WTC11 (cell line): ENCODE measurements around the gene PDS5A. TPM values are rescaled to one million over a fixed set of nuclear protein-coding genes. Genes with fewer than 3 reads are reported as not detected.
A peak's percentile ranks its signal among the peaks of the same experiment; 100 is the strongest.

ENCODE experiments used
- ATAC-seq: fragments of 200-7000 bp; cut with Tn5 transposase; 2 replicates; pipeline ENCODE4 v1.10.0; 2021; ENCODE audit warnings: mild to moderate bottlenecking, moderate library complexity
- Bru-seq: library from RNA; stranded (reverse); fragments of 400-500 nt; gene quantifications from one replicate; lab custom pipeline; 2021; lab: Mats Ljungman, UMichigan
- CTCF ChIA-PET: fragments of 300-600 bp; sonication (Branson Sonifier 250); formaldehyde crosslinking; loops from one replicate; lab custom pipeline; 2021; ENCODE audit warnings: antibody characterized with exemption; lab: Charles Lee
- POLR2A ChIA-PET: fragments of 350-600 bp; sonication (Branson Sonifier 250); formaldehyde crosslinking; loops from one replicate; lab custom pipeline; 2021; ENCODE audit warnings: antibody characterized with exemption; lab: Charles Lee
- DNase-seq: peaks from one replicate; pipeline ENCODE4 v3.0.0; 2021; ENCODE audit warnings: low spot score
- H3K27ac Mint-ChIP-seq: 2 replicates; pipeline ENCODE4 v1.8.0; 2021; ENCODE audit warnings: mixed read lengths
- H3K27me3 Mint-ChIP-seq: 2 replicates; pipeline ENCODE4 v1.8.0; 2021; ENCODE audit warnings: low read depth, mild to moderate bottlenecking, moderate library complexity, mixed read lengths
- H3K36me3 Mint-ChIP-seq: 2 replicates; pipeline ENCODE4 v1.8.0; 2021; ENCODE audit warnings: mixed read lengths
- H3K4me1 Mint-ChIP-seq: 2 replicates; pipeline ENCODE4 v1.8.0; 2022; ENCODE audit warnings: mixed read lengths
- H3K4me3 Mint-ChIP-seq: 2 replicates; pipeline ENCODE4 v1.8.0; 2021; ENCODE audit warnings: mild to moderate bottlenecking, moderate library complexity, mixed read lengths
- H3K9me3 Mint-ChIP-seq: 2 replicates; pipeline ENCODE4 v1.8.0; 2021; ENCODE audit warnings: mixed read lengths
- CREB1 ChIP-seq: sonication (generic); formaldehyde crosslinking; IDR thresholded peaks from 2 replicates; pipeline ENCODE4 v1.8.0; 2023; ENCODE audit warnings: mild to moderate bottlenecking, missing genetic modification reagents
- ELF4 ChIP-seq: sonication (generic); formaldehyde crosslinking; IDR thresholded peaks from 2 replicates; pipeline ENCODE4 v1.8.1; 2022; ENCODE audit warnings: low read depth, mild to moderate bottlenecking, moderate library complexity, missing genetic modification reagents
- EMX1 ChIP-seq: fragments of 250-450 bp; sonication (Bioruptor Pico); IDR thresholded peaks from 2 replicates; pipeline ENCODE4 v1.8.0; 2021; ENCODE audit warnings: mild to moderate bottlenecking
- FOXK1 ChIP-seq: sonication (generic); formaldehyde crosslinking; IDR thresholded peaks from 2 replicates; pipeline ENCODE4 v1.8.0; 2022; ENCODE audit warnings: mild to moderate bottlenecking, moderate library complexity, missing genetic modification reagents
- HMGA2 ChIP-seq: fragments of 250-450 bp; sonication (Bioruptor Pico); IDR thresholded peaks from 2 replicates; pipeline ENCODE4 v1.4.0; 2021; ENCODE audit warnings: mild to moderate bottlenecking, moderate library complexity
- NFYB ChIP-seq: sonication (generic); formaldehyde crosslinking; conservative IDR thresholded peaks from 2 replicates; pipeline ENCODE4 v1.8.0; 2022; ENCODE audit warnings: low read depth, missing genetic modification reagents
- NR1H2 ChIP-seq: sonication (generic); formaldehyde crosslinking; IDR thresholded peaks from 2 replicates; pipeline ENCODE4 v1.9.0; 2021; ENCODE audit warnings: mild to moderate bottlenecking, moderate library complexity, missing genetic modification reagents
- PRRX2 ChIP-seq: fragments of 250-450 bp; sonication (Bioruptor Pico); IDR thresholded peaks from 2 replicates; pipeline ENCODE4 v1.8.0; 2021; ENCODE audit warnings: mild to moderate bottlenecking
- SMAD3 ChIP-seq: sonication (generic); formaldehyde crosslinking; IDR thresholded peaks from 2 replicates; pipeline ENCODE4 v1.8.0; 2022; ENCODE audit warnings: missing genetic modification reagents, mild to moderate bottlenecking, borderline replicate concordance
- SOX15 ChIP-seq: fragments of 250-450 bp; sonication (Bioruptor Pico); IDR thresholded peaks from 2 replicates; pipeline ENCODE4 v1.9.0; 2021; ENCODE audit warnings: mild to moderate bottlenecking
- TP53 ChIP-seq: sonication (generic); formaldehyde crosslinking; IDR thresholded peaks from 2 replicates; pipeline ENCODE4 v1.8.1; 2023; ENCODE audit warnings: mild to moderate bottlenecking, missing genetic modification reagents
- ZBTB21 ChIP-seq: sonication (generic); formaldehyde crosslinking; IDR thresholded peaks from 2 replicates; pipeline ENCODE4 v1.8.1; 2023; ENCODE audit warnings: mild to moderate bottlenecking, missing genetic modification reagents, borderline replicate concordance
- ZNF121 ChIP-seq: sonication (generic); formaldehyde crosslinking; IDR thresholded peaks from 2 replicates; pipeline ENCODE4 v1.8.0; 2023; ENCODE audit warnings: missing genetic modification reagents
- ZNF317 ChIP-seq: sonication (generic); formaldehyde crosslinking; IDR thresholded peaks from 2 replicates; pipeline ENCODE4 v1.8.1; 2023; ENCODE audit warnings: low read depth, mild to moderate bottlenecking, moderate library complexity, missing genetic modification reagents, borderline replicate concordance
- ZNF423 ChIP-seq: fragments of 250-450 bp; sonication (Bioruptor Pico); IDR thresholded peaks from 2 replicates; pipeline ENCODE4 v2.1.2; 2022; ENCODE audit warnings: mild to moderate bottlenecking, moderate library complexity
- long read RNA-seq, 3 experiments: library from RNA in 1 of 3; library from capped mRNA in 1 of 3; library from polyadenylated mRNA in 1 of 3; unstranded in 2 of 3; stranded (forward) in 1 of 3; transcript quantifications; one replicate each; pipeline ENCODE4 v2.0.0, GENCODE V29; 2021
- total RNA-seq: library from RNA; stranded (reverse); gene quantifications from 3 replicates; pipeline ENCODE4 v1.2.3, GENCODE V29; 2021
- TF ChIP-seq, protein P1 (sequence below): sonication (generic); formaldehyde crosslinking; conservative IDR thresholded peaks from 2 replicates; pipeline ENCODE4 v1.8.1; 2022; ENCODE audit warnings: mild to moderate bottlenecking, missing genetic modification reagents
- TF ChIP-seq, protein P2 (sequence below): sonication (generic); formaldehyde crosslinking; IDR thresholded peaks from 2 replicates; pipeline ENCODE4 v1.8.0; 2022; ENCODE audit warnings: mild to moderate bottlenecking, missing genetic modification reagents
- TF ChIP-seq, protein P3 (sequence below): fragments of 250-450 bp; sonication (Bioruptor Pico); IDR thresholded peaks from 2 replicates; pipeline ENCODE4 v1.8.0; 2021; ENCODE audit warnings: mild to moderate bottlenecking
- TF ChIP-seq, protein P4 (sequence below): sonication (generic); formaldehyde crosslinking; IDR thresholded peaks from 2 replicates; pipeline ENCODE4 v1.8.0; 2022; ENCODE audit warnings: mild to moderate bottlenecking, missing genetic modification reagents
- TF ChIP-seq, protein P5 (sequence below): fragments of 250-450 bp; sonication (Bioruptor Pico); IDR thresholded peaks from 2 replicates; pipeline ENCODE4 v1.9.0; 2021; ENCODE audit warnings: mild to moderate bottlenecking
- TF ChIP-seq, protein P6 (sequence below): sonication (generic); formaldehyde crosslinking; IDR thresholded peaks from 2 replicates; pipeline ENCODE4 v1.8.0; 2022; ENCODE audit warnings: mild to moderate bottlenecking, missing genetic modification reagents
- TF ChIP-seq, protein P7 (sequence below): sonication (generic); formaldehyde crosslinking; IDR thresholded peaks from 2 replicates; pipeline ENCODE4 v1.8.0; 2022; ENCODE audit warnings: mild to moderate bottlenecking, missing genetic modification reagents

PDS5A gene, protein sequence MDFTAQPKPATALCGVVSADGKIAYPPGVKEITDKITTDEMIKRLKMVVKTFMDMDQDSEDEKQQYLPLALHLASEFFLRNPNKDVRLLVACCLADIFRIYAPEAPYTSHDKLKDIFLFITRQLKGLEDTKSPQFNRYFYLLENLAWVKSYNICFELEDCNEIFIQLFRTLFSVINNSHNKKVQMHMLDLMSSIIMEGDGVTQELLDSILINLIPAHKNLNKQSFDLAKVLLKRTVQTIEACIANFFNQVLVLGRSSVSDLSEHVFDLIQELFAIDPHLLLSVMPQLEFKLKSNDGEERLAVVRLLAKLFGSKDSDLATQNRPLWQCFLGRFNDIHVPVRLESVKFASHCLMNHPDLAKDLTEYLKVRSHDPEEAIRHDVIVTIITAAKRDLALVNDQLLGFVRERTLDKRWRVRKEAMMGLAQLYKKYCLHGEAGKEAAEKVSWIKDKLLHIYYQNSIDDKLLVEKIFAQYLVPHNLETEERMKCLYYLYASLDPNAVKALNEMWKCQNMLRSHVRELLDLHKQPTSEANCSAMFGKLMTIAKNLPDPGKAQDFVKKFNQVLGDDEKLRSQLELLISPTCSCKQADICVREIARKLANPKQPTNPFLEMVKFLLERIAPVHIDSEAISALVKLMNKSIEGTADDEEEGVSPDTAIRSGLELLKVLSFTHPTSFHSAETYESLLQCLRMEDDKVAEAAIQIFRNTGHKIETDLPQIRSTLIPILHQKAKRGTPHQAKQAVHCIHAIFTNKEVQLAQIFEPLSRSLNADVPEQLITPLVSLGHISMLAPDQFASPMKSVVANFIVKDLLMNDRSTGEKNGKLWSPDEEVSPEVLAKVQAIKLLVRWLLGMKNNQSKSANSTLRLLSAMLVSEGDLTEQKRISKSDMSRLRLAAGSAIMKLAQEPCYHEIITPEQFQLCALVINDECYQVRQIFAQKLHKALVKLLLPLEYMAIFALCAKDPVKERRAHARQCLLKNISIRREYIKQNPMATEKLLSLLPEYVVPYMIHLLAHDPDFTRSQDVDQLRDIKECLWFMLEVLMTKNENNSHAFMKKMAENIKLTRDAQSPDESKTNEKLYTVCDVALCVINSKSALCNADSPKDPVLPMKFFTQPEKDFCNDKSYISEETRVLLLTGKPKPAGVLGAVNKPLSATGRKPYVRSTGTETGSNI (N-terminal part only)
- total RNA-seq (61.7 to 64.6 TPM (median 63.0 TPM) in 3 replicates), Bru-seq, nascent RNA (percentile 84 among the genes with signal in this experiment)
- long read RNA-seq, experiment 1, full-length matches to known transcripts: 215 of 395 reads
- long read RNA-seq, experiment 1, partial matches to known transcripts: 101 of 395 reads
- long read RNA-seq, experiment 1, other reads (novel, unspliced or antisense): 79 of 395 reads
- long read RNA-seq, experiment 2, full-length matches to known transcripts: 12 of 104 reads
- long read RNA-seq, experiment 2, partial matches to known transcripts: 45 of 104 reads
- long read RNA-seq, experiment 2, other reads (novel, unspliced or antisense): 47 of 104 reads
- long read RNA-seq, experiment 3, partial matches to known transcripts: 2 of 4 reads
- long read RNA-seq, experiment 3, other reads (novel, unspliced or antisense): 1 of 4 reads

DNA sequence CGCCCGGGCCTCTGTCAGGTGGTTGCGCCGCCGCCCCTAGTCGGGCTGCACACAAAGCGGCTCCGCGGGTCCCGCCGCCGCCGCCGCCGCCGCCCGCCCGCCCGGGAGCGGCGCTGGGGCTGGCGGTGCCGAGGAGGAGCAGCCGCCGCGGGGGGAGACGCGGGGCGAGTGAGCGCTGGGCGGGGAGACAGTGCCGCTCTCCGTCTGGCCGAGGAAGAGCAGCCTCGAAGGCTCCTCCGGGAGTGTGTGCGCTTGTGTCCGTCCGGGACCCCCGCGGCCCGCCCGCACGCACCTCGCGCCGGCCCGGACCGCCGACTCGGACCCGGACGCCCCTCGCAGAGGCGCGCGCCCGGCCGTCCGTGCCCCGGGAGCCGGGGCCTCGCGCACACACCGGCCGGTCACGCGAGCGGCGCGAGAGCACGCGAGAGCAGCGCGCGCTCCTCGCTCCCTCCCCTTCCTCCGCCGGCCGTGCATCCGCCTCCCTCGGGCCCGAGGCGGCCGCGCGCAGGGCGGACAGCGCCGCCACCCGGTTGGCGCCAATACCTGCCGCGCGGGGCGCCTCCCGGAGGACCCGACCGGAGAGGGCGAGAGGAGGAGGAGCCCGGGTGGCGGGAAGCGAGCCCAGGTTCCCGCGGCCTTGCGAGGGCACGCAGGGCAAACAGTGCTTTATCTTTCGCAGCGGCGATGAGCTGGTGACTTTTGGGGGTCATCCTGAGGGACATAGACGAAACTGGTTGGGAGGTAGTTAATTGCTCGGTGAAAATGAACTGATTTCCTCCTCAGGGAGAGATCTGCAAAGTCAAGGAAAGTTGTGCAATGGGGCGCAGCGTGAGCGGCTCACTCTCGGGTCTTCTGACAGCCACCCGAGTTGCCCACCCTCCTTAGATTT is at the start of gene PDS5A:
TSS of gene PDS5A (minus strand) at position 423 of the 889 bp plus-strand sequence. CDS start 1,334 bp downstream, outside the sequence.
- peaks cover 19% of the 10 kb centered on the region for H3K4me1 Mint-ChIP-seq
- peak within 1 kb of the TSS; percentile 94 for H3K27ac Mint-ChIP-seq
- ATAC-seq: peak; percentile 88
- peak; percentile 88 for DNase-seq
- H3K4me3 Mint-ChIP-seq: peak within 1 kb of the TSS; percentile 81
- H3K27me3 Mint-ChIP-seq: no peaks in the 10 kb centered on the region
- no peaks in the 10 kb centered on the region for H3K9me3 Mint-ChIP-seq
- CTCF ChIA-PET: interaction anchor here (0.6 to 1.5 kb wide), 7 partner anchors 9 to 874 kb away, joined by 3 to 13 read pairs (median 3); partner anchors contain the start of genes N4BP2 and RPL9
- POLR2A ChIA-PET: no interaction called here
- peaks cover 28% of the 10 kb centered on the region for H3K36me3 Mint-ChIP-seq
- TF ChIP-seq NR1H2 (CRISPR knock-in tag) (no peak), FOXK1 (CRISPR knock-in tag) (peak; percentile 47; the same call in 1 of the 2 replicates), EMX1 (no peak), ZNF423 (CRISPR knock-in tag) (0 out of 2 replicates have a peak, but pooled peaks have one; percentile 14), CREB1 (CRISPR knock-in tag) (no peak), HMGA2 (CRISPR knock-in tag) (no peak), PRRX2 (CRISPR knock-in tag) (no peak), ZNF317 (CRISPR knock-in tag) (no peak), ELF4 (CRISPR knock-in tag) (no peak; the same call in 1 of the 2 replicates), SOX15 (CRISPR knock-in tag) (no peak), SMAD3 (no peak), TP53 (CRISPR knock-in tag) (peak; percentile 81; the same call in 1 of the 2 replicates), ZBTB21 (CRISPR knock-in tag) (peak; percentile 87), ZNF121 (no peak), NFYB (no peak)
- TF ChIP-seq, protein P1, sequence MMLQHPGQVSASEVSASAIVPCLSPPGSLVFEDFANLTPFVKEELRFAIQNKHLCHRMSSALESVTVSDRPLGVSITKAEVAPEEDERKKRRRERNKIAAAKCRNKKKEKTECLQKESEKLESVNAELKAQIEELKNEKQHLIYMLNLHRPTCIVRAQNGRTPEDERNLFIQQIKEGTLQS (CRISPR knock-in tag): no peak
- TF ChIP-seq, protein P2, sequence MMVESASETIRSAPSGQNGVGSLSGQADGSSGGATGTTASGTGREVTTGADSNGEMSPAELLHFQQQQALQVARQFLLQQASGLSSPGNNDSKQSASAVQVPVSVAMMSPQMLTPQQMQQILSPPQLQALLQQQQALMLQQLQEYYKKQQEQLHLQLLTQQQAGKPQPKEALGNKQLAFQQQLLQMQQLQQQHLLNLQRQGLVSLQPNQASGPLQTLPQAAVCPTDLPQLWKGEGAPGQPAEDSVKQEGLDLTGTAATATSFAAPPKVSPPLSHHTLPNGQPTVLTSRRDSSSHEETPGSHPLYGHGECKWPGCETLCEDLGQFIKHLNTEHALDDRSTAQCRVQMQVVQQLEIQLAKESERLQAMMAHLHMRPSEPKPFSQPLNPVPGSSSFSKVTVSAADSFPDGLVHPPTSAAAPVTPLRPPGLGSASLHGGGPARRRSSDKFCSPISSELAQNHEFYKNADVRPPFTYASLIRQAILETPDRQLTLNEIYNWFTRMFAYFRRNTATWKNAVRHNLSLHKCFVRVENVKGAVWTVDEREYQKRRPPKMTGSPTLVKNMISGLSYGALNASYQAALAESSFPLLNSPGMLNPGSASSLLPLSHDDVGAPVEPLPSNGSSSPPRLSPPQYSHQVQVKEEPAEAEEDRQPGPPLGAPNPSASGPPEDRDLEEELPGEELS (CRISPR knock-in tag): no peak; the same call in 1 of the 2 replicates
- TF ChIP-seq, protein P3, sequence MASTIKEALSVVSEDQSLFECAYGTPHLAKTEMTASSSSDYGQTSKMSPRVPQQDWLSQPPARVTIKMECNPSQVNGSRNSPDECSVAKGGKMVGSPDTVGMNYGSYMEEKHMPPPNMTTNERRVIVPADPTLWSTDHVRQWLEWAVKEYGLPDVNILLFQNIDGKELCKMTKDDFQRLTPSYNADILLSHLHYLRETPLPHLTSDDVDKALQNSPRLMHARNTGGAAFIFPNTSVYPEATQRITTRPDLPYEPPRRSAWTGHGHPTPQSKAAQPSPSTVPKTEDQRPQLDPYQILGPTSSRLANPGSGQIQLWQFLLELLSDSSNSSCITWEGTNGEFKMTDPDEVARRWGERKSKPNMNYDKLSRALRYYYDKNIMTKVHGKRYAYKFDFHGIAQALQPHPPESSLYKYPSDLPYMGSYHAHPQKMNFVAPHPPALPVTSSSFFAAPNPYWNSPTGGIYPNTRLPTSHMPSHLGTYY (CRISPR knock-in tag): no peak
- TF ChIP-seq, protein P4, sequence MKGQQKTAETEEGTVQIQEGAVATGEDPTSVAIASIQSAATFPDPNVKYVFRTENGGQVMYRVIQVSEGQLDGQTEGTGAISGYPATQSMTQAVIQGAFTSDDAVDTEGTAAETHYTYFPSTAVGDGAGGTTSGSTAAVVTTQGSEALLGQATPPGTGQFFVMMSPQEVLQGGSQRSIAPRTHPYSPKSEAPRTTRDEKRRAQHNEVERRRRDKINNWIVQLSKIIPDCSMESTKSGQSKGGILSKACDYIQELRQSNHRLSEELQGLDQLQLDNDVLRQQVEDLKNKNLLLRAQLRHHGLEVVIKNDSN (CRISPR knock-in tag): no peak
- TF ChIP-seq, protein P5, sequence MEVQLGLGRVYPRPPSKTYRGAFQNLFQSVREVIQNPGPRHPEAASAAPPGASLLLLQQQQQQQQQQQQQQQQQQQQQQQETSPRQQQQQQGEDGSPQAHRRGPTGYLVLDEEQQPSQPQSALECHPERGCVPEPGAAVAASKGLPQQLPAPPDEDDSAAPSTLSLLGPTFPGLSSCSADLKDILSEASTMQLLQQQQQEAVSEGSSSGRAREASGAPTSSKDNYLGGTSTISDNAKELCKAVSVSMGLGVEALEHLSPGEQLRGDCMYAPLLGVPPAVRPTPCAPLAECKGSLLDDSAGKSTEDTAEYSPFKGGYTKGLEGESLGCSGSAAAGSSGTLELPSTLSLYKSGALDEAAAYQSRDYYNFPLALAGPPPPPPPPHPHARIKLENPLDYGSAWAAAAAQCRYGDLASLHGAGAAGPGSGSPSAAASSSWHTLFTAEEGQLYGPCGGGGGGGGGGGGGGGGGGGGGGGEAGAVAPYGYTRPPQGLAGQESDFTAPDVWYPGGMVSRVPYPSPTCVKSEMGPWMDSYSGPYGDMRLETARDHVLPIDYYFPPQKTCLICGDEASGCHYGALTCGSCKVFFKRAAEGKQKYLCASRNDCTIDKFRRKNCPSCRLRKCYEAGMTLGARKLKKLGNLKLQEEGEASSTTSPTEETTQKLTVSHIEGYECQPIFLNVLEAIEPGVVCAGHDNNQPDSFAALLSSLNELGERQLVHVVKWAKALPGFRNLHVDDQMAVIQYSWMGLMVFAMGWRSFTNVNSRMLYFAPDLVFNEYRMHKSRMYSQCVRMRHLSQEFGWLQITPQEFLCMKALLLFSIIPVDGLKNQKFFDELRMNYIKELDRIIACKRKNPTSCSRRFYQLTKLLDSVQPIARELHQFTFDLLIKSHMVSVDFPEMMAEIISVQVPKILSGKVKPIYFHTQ (CRISPR knock-in tag): no peak
- TF ChIP-seq, protein P6, sequence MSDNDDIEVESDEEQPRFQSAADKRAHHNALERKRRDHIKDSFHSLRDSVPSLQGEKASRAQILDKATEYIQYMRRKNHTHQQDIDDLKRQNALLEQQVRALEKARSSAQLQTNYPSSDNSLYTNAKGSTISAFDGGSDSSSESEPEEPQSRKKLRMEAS (CRISPR knock-in tag): peak; percentile 87; the same call in 1 of the 2 replicates
- TF ChIP-seq, protein P7, sequence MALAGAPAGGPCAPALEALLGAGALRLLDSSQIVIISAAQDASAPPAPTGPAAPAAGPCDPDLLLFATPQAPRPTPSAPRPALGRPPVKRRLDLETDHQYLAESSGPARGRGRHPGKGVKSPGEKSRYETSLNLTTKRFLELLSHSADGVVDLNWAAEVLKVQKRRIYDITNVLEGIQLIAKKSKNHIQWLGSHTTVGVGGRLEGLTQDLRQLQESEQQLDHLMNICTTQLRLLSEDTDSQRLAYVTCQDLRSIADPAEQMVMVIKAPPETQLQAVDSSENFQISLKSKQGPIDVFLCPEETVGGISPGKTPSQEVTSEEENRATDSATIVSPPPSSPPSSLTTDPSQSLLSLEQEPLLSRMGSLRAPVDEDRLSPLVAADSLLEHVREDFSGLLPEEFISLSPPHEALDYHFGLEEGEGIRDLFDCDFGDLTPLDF (CRISPR knock-in tag): no peak
